Endothelial cell of umbilical vein (primary cell): ENCODE data around the gene SPATA31D4. TPM values are rescaled to one million over a fixed set of nuclear protein-coding genes. Genes with fewer than 3 reads are reported as not detected.

Source experiments
- BruUV-seq: library from RNA; stranded (reverse); fragments of 400-500 nt; replicated peaks from 2 replicates; lab custom pipeline; 2021; lab: Mats Ljungman, UMichigan
- CTCF ChIA-PET: fragments of 300-600, 350-600 bp; sonication (Branson Sonifier 250); formaldehyde crosslinking; loops from one replicate; lab custom pipeline; 2021; ENCODE audit warnings: antibody characterized with exemption, inconsistent platforms; lab: Charles Lee
- POLR2A ChIA-PET: fragments of 300-600, 350-600 bp; sonication (Branson Sonifier 250); formaldehyde crosslinking; loops from one replicate; lab custom pipeline; 2021; ENCODE audit warnings: antibody characterized with exemption, inconsistent platforms; lab: Charles Lee
- DNase-seq: peaks from one replicate; pipeline ENCODE4 v3.0.0-alpha.2; 2011; ENCODE audit warnings: low read depth, low spot score
- FAIRE-seq: peaks from 2 replicates; lab custom pipeline; 2011; peaks lifted over from hg19 to GRCh38; lab: Jason Lieb, UNC
- H2AFZ ChIP-seq: 2 replicates; pipeline ENCODE4 v1.6.0; 2012; ENCODE audit warnings: low read depth, low read length, control low read depth, inconsistent platforms
- H3K27ac ChIP-seq: 2 replicates; pipeline ENCODE4 v1.5.1; 2011; ENCODE audit warnings: low read depth, mild to moderate bottlenecking, control low read depth, low read length, moderate library complexity; ENCODE audit not compliant: insufficient read depth
- H3K27me3 ChIP-seq, 2 experiments: 2 replicates each; pipeline versions ENCODE4 v1.6.0 to v1.6.1; 2011; ENCODE audit warnings: low read length in 2 of 2, mixed read lengths in 1 of 2; ENCODE audit not compliant: control insufficient read depth in 2 of 2, insufficient read depth in 2 of 2
- H3K36me3 ChIP-seq, 2 experiments: 2 replicates in 1 of 2; 3 replicates in 1 of 2; pipeline ENCODE4 v1.5.1; 2011; ENCODE audit warnings: low read length in 2 of 2, mild to moderate bottlenecking in 1 of 2, moderate library complexity in 1 of 2; ENCODE audit not compliant: control insufficient read depth in 2 of 2, insufficient read depth in 2 of 2; ENCODE audit errors: extremely low read depth in 1 of 2
- H3K4me1 ChIP-seq: 3 replicates; pipeline ENCODE4 v1.5.1; 2011; ENCODE audit warnings: mild to moderate bottlenecking, low read length; ENCODE audit not compliant: control insufficient read depth, insufficient read depth; ENCODE audit errors: extremely low read depth
- H3K4me2 ChIP-seq: 2 replicates; pipeline ENCODE4 v1.6.1; 2011; ENCODE audit warnings: low read length, control low read depth, mixed read lengths; ENCODE audit not compliant: insufficient read depth
- H3K4me3 ChIP-seq, 3 experiments: fragments of 200-600 bp in 1 of 3; sonication (generic), shearing (Covaris generic) in 1 of 3; replicated peaks in 1 of 3; 2 replicates each; pipeline ENCODE4 v1.5.1; 2011 to 2016; ENCODE audit warnings: control low read depth in 3 of 3, low read length in 3 of 3, mild to moderate bottlenecking in 2 of 3, inconsistent platforms in 1 of 3, low read depth in 1 of 3, moderate library complexity in 1 of 3; ENCODE audit not compliant: insufficient read depth in 1 of 3
- H3K79me2 ChIP-seq: 2 replicates; pipeline ENCODE4 v1.6.0; 2012; ENCODE audit warnings: low read length, inconsistent platforms; ENCODE audit not compliant: control insufficient read depth, insufficient read depth
- H3K9ac ChIP-seq: replicated peaks from 2 replicates; pipeline ENCODE3; 2011; ENCODE audit warnings: low read length, control low read depth; ENCODE audit not compliant: insufficient read depth; ENCODE audit errors: extremely low read depth
- H3K9me1 ChIP-seq: replicated peaks from 3 replicates; pipeline ENCODE4 v1.6.0; 2011; ENCODE audit warnings: mild to moderate bottlenecking, low read length; ENCODE audit not compliant: control insufficient read depth, insufficient read depth; ENCODE audit errors: extremely low read depth
- H3K9me3 ChIP-seq: replicated peaks from 2 replicates; pipeline ENCODE4 v1.5.1; 2012; ENCODE audit warnings: low read length, inconsistent platforms; ENCODE audit not compliant: control insufficient read depth, insufficient read depth
- H4K20me1 ChIP-seq: replicated peaks from 2 replicates; pipeline ENCODE3; 2011; ENCODE audit warnings: mild to moderate bottlenecking, low read length; ENCODE audit not compliant: control insufficient read depth, insufficient read depth; ENCODE audit errors: extremely low read depth
- EZH2 ChIP-seq: IDR thresholded peaks from 2 replicates; pipeline ENCODE4 v1.6.1; 2012; ENCODE audit warnings: borderline replicate concordance, low read depth, mild to moderate bottlenecking, moderate library complexity, low read length, inconsistent platforms; ENCODE audit not compliant: severe bottlenecking
- FOS ChIP-seq: IDR thresholded peaks from 2 replicates; pipeline ENCODE4 v1.6.1; 2011; ENCODE audit warnings: mild to moderate bottlenecking, low read length, moderate library complexity, borderline replicate concordance; ENCODE audit not compliant: insufficient read depth
- GATA2 ChIP-seq: IDR thresholded peaks from 2 replicates; pipeline ENCODE4 v1.7.0; 2011; ENCODE audit warnings: low read depth, mild to moderate bottlenecking, moderate library complexity, mixed read lengths, low read length; ENCODE audit not compliant: insufficient read length, insufficient read depth
- JUN ChIP-seq: IDR thresholded peaks from 2 replicates; pipeline ENCODE4 v1.6.1; 2011; ENCODE audit warnings: borderline replicate concordance, low read depth; ENCODE audit not compliant: insufficient read length, insufficient read depth
- MAX ChIP-seq: IDR thresholded peaks from 2 replicates; pipeline ENCODE4 v1.6.1; 2011; ENCODE audit not compliant: insufficient read depth, insufficient read length
- MYC ChIP-seq: IDR thresholded peaks from one replicate; pipeline ENCODE4 v1.6.1; 2011; ENCODE audit warnings: mild to moderate bottlenecking, low read depth, low read length
- POLR2A ChIP-seq: IDR thresholded peaks from 2 replicates; pipeline ENCODE4 v1.6.1; 2012; ENCODE audit warnings: low read depth, mild to moderate bottlenecking, control low read depth, low read length
- POLR2AphosphoS5 ChIP-seq: IDR thresholded peaks from 2 replicates; pipeline ENCODE4 v1.6.1; 2012; ENCODE audit warnings: low read depth, mild to moderate bottlenecking, control low read depth, low read length, moderate library complexity; ENCODE audit not compliant: insufficient read depth
- dilution Hi-C: fragments of 300-500 bp; cut with MboI; formaldehyde crosslinking; loops from one replicate; pipeline ENCODE4 v1.15.0; 2019; ENCODE audit warnings: low sequenced_read_pairs; ENCODE audit not compliant: extremely low pct_ligation_motif_present
- intact Hi-C: fragments of 100-400 bp; cut with micrococcal nuclease; formaldehyde crosslinking; loops from one replicate; pipeline ENCODE4 v1.10.0; 2022
- polyA plus RNA-seq, 4 experiments: library from polyadenylated mRNA; depleted of rRNA in 3 of 4; stranded (reverse) in 3 of 4; unstranded in 1 of 4; fragments of >200 nt; gene quantifications; 2 replicates each; pipeline versions ENCODE4 v1.2.1 to v1.2.3, GENCODE V29; 2011 to 2012; ENCODE audit warnings: missing spikeins in 1 of 4
- total RNA-seq: library from RNA; stranded (reverse); gene quantifications from 2 replicates; pipeline ENCODE4 v1.2.3, GENCODE V29; 2021
- TF ChIP-seq, protein P1 (sequence below), 2 donors: IDR thresholded peaks; 1 replicate in 1 of 2; 2 replicates in 1 of 2; pipeline ENCODE4 v1.5.1; 2011; ENCODE audit warnings: low read length in 2 of 2, mild to moderate bottlenecking in 2 of 2, moderate library complexity in 2 of 2, control low read depth in 1 of 2, inconsistent platforms in 1 of 2, low read depth in 1 of 2; ENCODE audit not compliant: insufficient read depth in 1 of 2; ENCODE audit errors: extremely low read depth in 1 of 2

SPATA31D4 gene
- total and polyA plus RNA-seq, 2 donors (not counting 3 experiments of a cell fraction or from before 2014, with no cell fraction given): not detected

GRCh38 chr9:81894891-81895290, 33.3 kb upstream of the SPATA31D4 start:
- Histone ChIP-seq H3K4me2 (no peak overlapping the region), H3K4me3 (no peak overlapping the region), H3K36me3 (no peaks in the 10 kb centered on the region), H3K27me3 (peaks cover 0 to 2% of the 10 kb centered on the region in 2 experiments), H3K9me1 (no peaks in the 10 kb centered on the region), H3K4me1 (no peaks in the 10 kb centered on the region), H2AFZ (no peak overlapping the region), H3K27ac (no peak overlapping the region), H3K9ac (no peak overlapping the region), H4K20me1 (no peaks in the 10 kb centered on the region), H3K9me3 (no peaks in the 10 kb centered on the region), H3K79me2 (no peaks in the 10 kb centered on the region)
- DNase-seq: no peak
- TF ChIP-seq, protein P1, sequence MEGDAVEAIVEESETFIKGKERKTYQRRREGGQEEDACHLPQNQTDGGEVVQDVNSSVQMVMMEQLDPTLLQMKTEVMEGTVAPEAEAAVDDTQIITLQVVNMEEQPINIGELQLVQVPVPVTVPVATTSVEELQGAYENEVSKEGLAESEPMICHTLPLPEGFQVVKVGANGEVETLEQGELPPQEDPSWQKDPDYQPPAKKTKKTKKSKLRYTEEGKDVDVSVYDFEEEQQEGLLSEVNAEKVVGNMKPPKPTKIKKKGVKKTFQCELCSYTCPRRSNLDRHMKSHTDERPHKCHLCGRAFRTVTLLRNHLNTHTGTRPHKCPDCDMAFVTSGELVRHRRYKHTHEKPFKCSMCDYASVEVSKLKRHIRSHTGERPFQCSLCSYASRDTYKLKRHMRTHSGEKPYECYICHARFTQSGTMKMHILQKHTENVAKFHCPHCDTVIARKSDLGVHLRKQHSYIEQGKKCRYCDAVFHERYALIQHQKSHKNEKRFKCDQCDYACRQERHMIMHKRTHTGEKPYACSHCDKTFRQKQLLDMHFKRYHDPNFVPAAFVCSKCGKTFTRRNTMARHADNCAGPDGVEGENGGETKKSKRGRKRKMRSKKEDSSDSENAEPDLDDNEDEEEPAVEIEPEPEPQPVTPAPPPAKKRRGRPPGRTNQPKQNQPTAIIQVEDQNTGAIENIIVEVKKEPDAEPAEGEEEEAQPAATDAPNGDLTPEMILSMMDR (IDR thresholded peaks at IDR 0.05; ENCODE audit: extremely low read depth in 1 of 2, insufficient read depth in 1 of 2, low read depth in 1 of 2, low read length in 2 of 2): no peak
- TF ChIP-seq POLR2AphosphoS5: no peak
- TF ChIP-seq POLR2A: no peak
- no peak for TF ChIP-seq MAX
- intact Hi-C loops: no loop called here
- CTCF ChIA-PET: interaction anchor here (1.0 kb wide), 1 partner anchor 46 kb away, joined by 3 read pairs; no protein-coding TSS in a partner anchor
- POLR2A ChIA-PET: no interaction called here
- dilution Hi-C loops: no loop called here
- BruUV-seq: no TSS peak
- no peak for FAIRE-seq

- TF ChIP-seq EZH2 (no peak), POLR2A (no peak), JUN (no peak), POLR2AphosphoS5 (no peak), FOS (no peak), GATA2 (no peak), MYC (no peak), MAX (no peak)
- TF ChIP-seq, protein P1 (IDR thresholded peaks at IDR 0.05; ENCODE audit: extremely low read depth in 1 of 2, insufficient read depth in 1 of 2, low read depth in 1 of 2, low read length in 2 of 2): no peak
- POLR2A ChIA-PET: no interaction called here
Measured at GRCh38 chr9:81896070-81896469, 32.2 kb upstream of the SPATA31D4 start.

More at GRCh38 chr9:81896070-81896469, 32.2 kb upstream of the SPATA31D4 start:
- H3K9ac ChIP-seq: no peak overlapping the region
- H3K4me3 ChIP-seq: no peak overlapping the region
- H3K79me2 ChIP-seq: no peaks in the 10 kb centered on the region
- H3K9me1 ChIP-seq: no peaks in the 10 kb centered on the region
- H3K4me2 ChIP-seq: no peak overlapping the region
- no peak for FAIRE-seq
- no peaks in the 10 kb centered on the region for H3K4me1 ChIP-seq
- H3K27ac ChIP-seq: no peak overlapping the region
- H2AFZ ChIP-seq: no peak overlapping the region
- H3K9me3 ChIP-seq: no peaks in the 10 kb centered on the region
- BruUV-seq: no TSS peak
- no peak for DNase-seq
- CTCF ChIA-PET: no interaction called here
- H3K27me3 ChIP-seq: peaks cover 0 to 2% of the 10 kb centered on the region in 2 experiments
- H4K20me1 ChIP-seq: no peaks in the 10 kb centered on the region
- dilution Hi-C loops: no loop called here
- intact Hi-C loops: no loop called here
- H3K36me3 ChIP-seq: no peaks in the 10 kb centered on the region
